Measurements from ENCODE around the gene MYO1C. TPM values are rescaled to one million over a fixed set of nuclear protein-coding genes. Genes with fewer than 3 reads are reported as not detected.

MYO1C gene
- total and polyA plus RNA-seq, 9 of the 15 experiments (the other 6 are each of a cell fraction or from before 2014, with no cell fraction given) = 0.46 to 32.5 (median 11.6) TPM

DNA sequence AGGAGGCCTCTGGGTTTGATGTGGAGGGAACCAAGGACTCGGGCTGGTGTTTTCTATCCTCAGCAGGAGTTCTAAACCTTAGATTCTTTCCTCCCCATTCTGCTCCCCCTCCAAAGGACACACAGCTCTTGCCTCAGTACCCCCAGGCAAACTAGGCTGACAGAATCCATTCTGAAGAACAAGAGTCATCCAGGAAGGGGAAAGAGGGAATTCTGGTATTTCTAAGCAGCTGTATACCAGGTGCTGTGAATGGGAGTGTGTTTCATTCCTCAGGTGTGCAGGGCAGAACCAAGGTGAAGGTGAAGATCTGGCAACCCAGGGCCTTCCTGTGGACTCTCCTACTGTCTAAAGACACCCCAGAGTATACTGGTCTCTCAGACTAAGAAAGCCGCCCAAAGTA lies 19.9 kb upstream of the MYO1C start:
- Histone ChIP-seq H4K20me1 (replicated peaks; ENCODE audit: control insufficient read depth, insufficient read depth, low read length) (no peaks in the 10 kb centered on the region), H2AFZ (ENCODE audit: low read depth, low read length) (no peak overlapping the region), H3K4me2 (ENCODE audit: insufficient read depth, low read length) (no peak overlapping the region), H3K27me3 (ENCODE audit: control insufficient read depth in 2 of 2, insufficient read depth in 2 of 2, low read length in 2 of 2) (no peaks in the 10 kb centered on the region), H3K9me3 (replicated peaks; ENCODE audit: control insufficient read depth, insufficient read depth, low read depth, low read length) (no peaks in the 10 kb centered on the region), H3K4me1 (replicated peaks in 1 of 2; ENCODE audit: control insufficient read depth in 2 of 2, insufficient read depth in 2 of 2, low read length in 2 of 2) (peaks cover 18 to 20% of the 10 kb centered on the region in 2 experiments; a peak in 4 of 5 replicates), H3K36me3 (ENCODE audit: control insufficient read depth, insufficient read depth, low read length) (peaks cover 7% of the 10 kb centered on the region; the same call in 2 of the 3 replicates), H3K79me2 (ENCODE audit: control insufficient read depth, insufficient read depth, low read length) (peaks cover 18% of the 10 kb centered on the region), H3K4me3 (no peak overlapping the region), H3K9ac (ENCODE audit: insufficient read depth in 1 of 2, low read depth in 2 of 2, low read length in 2 of 2) (no peak overlapping the region; a peak in 1 of 4 replicates), H3K27ac (ENCODE audit: extremely low read depth, low read depth, low read length) (no peak overlapping the region), H3K9me1 (ENCODE audit: control insufficient read depth, insufficient read depth, low read length) (no peaks in the 10 kb centered on the region)
- intact Hi-C loops (cut with micrococcal nuclease) (loop anchor here (10.0 kb wide), 2 partner anchors 58 to 238 kb away; partner anchors contain the start of genes BHLHA9, CRK and TRARG1), in situ Hi-C loops (cut with MboI) (loop anchor here (10.0 kb wide), 1 partner anchor 238 kb away; the partner anchor contains the start of genes BHLHA9 and TRARG1)
- FAIRE-seq (no peak), DNase-seq (ENCODE audit: extremely low read depth in 1 of 4, low spot score in 3 of 4) (no peak), ATAC-seq (no peak)
- no TSS peak for BruUV-seq (replicated peaks)
- CTCF ChIA-PET (ENCODE audit: low intra/inter-chr PET ratio) = interaction anchor here (0.6 to 1.1 kb wide), 2 partner anchors 147 to 151 kb away, joined by 3 read pairs; no protein-coding TSS in a partner anchor
- TF ChIP-seq ZNF668 (CRISPR knock-in tag; IDR thresholded peaks at IDR 0.05) = no peak
- TF ChIP-seq, protein P1, sequence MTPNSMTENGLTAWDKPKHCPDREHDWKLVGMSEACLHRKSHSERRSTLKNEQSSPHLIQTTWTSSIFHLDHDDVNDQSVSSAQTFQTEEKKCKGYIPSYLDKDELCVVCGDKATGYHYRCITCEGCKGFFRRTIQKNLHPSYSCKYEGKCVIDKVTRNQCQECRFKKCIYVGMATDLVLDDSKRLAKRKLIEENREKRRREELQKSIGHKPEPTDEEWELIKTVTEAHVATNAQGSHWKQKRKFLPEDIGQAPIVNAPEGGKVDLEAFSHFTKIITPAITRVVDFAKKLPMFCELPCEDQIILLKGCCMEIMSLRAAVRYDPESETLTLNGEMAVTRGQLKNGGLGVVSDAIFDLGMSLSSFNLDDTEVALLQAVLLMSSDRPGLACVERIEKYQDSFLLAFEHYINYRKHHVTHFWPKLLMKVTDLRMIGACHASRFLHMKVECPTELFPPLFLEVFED (CRISPR knock-in tag; conservative IDR thresholded peaks at IDR 0.05) = no peak
- TF ChIP-seq NONO (IDR thresholded peaks at IDR 0.05; ENCODE audit: low read depth in 2 of 2, low read length in 1 of 2) = no peak
- no peak for TF ChIP-seq EGR1 (conservative IDR thresholded peaks at IDR 0.05)
- no peak for TF ChIP-seq TAF15 (IDR thresholded peaks at IDR 0.05; ENCODE audit: low read depth, low read length)
- no peak for TF ChIP-seq SNIP1 (IDR thresholded peaks at IDR 0.05; ENCODE audit: low read depth)
- no peak for TF ChIP-seq ZNF589 (CRISPR knock-in tag; IDR thresholded peaks at IDR 0.05; ENCODE audit: low read depth)
- TF ChIP-seq NEUROD1 (IDR thresholded peaks at IDR 0.05; ENCODE audit: borderline replicate concordance, low read depth, low read length, partially characterized antibody) = no peak
- no peak for TF ChIP-seq POLR3A (IDR thresholded peaks at IDR 0.05; ENCODE audit: borderline replicate concordance, extremely low read depth, insufficient read depth, insufficient read length)
- TF ChIP-seq, protein P2, sequence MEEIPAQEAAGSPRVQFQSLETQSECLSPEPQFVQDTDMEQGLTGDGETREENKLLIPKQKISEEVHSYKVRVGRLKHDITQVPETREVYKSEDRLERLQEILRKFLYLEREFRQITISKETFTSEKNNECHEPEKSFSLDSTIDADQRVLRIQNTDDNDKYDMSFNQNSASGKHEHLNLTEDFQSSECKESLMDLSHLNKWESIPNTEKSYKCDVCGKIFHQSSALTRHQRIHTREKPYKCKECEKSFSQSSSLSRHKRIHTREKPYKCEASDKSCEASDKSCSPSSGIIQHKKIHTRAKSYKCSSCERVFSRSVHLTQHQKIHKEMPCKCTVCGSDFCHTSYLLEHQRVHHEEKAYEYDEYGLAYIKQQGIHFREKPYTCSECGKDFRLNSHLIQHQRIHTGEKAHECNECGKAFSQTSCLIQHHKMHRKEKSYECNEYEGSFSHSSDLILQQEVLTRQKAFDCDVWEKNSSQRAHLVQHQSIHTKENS (CRISPR knock-in tag; IDR thresholded peaks at IDR 0.05) = no peak
- TF ChIP-seq, protein P3, sequence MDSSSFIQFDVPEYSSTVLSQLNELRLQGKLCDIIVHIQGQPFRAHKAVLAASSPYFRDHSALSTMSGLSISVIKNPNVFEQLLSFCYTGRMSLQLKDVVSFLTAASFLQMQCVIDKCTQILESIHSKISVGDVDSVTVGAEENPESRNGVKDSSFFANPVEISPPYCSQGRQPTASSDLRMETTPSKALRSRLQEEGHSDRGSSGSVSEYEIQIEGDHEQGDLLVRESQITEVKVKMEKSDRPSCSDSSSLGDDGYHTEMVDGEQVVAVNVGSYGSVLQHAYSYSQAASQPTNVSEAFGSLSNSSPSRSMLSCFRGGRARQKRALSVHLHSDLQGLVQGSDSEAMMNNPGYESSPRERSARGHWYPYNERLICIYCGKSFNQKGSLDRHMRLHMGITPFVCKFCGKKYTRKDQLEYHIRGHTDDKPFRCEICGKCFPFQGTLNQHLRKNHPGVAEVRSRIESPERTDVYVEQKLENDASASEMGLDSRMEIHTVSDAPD (CRISPR knock-in tag; IDR thresholded peaks at IDR 0.05) = no peak
- no peak for TF ChIP-seq MEF2D (tag; conservative IDR thresholded peaks at IDR 0.05; ENCODE audit: low read depth)
- TF ChIP-seq ZNF224 (CRISPR knock-in tag; IDR thresholded peaks at IDR 0.05) = no peak
- no peak for TF ChIP-seq TRIM28 (IDR thresholded peaks at IDR 0.05)
- no peak for TF ChIP-seq ZFP1 (CRISPR knock-in tag; IDR thresholded peaks at IDR 0.05)
- no peak for TF ChIP-seq ZNF134 (CRISPR knock-in tag; conservative IDR thresholded peaks at IDR 0.05)
- no peak for TF ChIP-seq SNRNP70 (optimal IDR thresholded peaks at IDR 0.05; ENCODE audit: low read depth, low read length)
- no CpG with 5 or more reads among the region's 2 CpGs for WGBS (ENCODE audit: insufficient coverage, low coverage, missing lambda C conversion rate)
- POLR2A ChIA-PET = interaction anchor here (1.5 to 1.6 kb wide), 2 partner anchors 11 to 20 kb away, joined by 4 to 8 read pairs; partner anchors contain the start of gene MYO1C
